OCI-LY7 (cell line): ENCODE measurements around the gene MRPL55. TPM values are rescaled to one million over a fixed set of nuclear protein-coding genes. Genes with fewer than 3 reads are reported as not detected.

Experiments
- BruUV-seq: library from RNA; stranded (reverse); fragments of 400-500 nt; replicated peaks from 2 replicates; lab custom pipeline; 2021; lab: Mats Ljungman, UMichigan
- CTCF ChIA-PET: fragments of 300-600 bp; sonication (Branson Sonifier 250); formaldehyde crosslinking; loops from one replicate; lab custom pipeline; 2022; ENCODE audit warnings: antibody characterized with exemption; ENCODE audit not compliant: unreplicated experiment; lab: Charles Lee
- POLR2A ChIA-PET: fragments of 300-600 bp; sonication (Branson Sonifier 250); formaldehyde crosslinking; loops from one replicate; lab custom pipeline; 2022; ENCODE audit warnings: antibody characterized with exemption; lab: Charles Lee
- DNase-seq: peaks from one replicate; pipeline ENCODE4 v3.0.0-alpha.2; 2015; ENCODE audit warnings: low spot score
- H2AFZ ChIP-seq: fragments of 200-600 bp; sonication (generic), shearing (Covaris generic); 2 replicates; pipeline ENCODE4 v1.6.1; 2014; ENCODE audit warnings: mild to moderate bottlenecking, antibody characterized with exemption, low read length, moderate library complexity
- H3K27ac ChIP-seq: fragments of 200-600 bp; sonication (generic); 2 replicates; pipeline ENCODE4 v1.5.1; 2014; ENCODE audit warnings: mixed run types, low read depth, mild to moderate bottlenecking, moderate library complexity, low read length, inconsistent platforms; ENCODE audit not compliant: poor library complexity, severe bottlenecking
- H3K36me3 ChIP-seq: fragments of 200-600 bp; sonication (generic); 2 replicates; pipeline ENCODE4 v1.6.1; 2014; ENCODE audit warnings: mild to moderate bottlenecking, antibody characterized with exemption, low read length, moderate library complexity, mixed read lengths; ENCODE audit not compliant: insufficient read depth
- H3K4me1 ChIP-seq: fragments of 200-600 bp; sonication (generic); 2 replicates; pipeline ENCODE4 v1.5.1; 2014; ENCODE audit warnings: mild to moderate bottlenecking, low read length; ENCODE audit not compliant: insufficient read depth, poor library complexity, severe bottlenecking
- H3K4me2 ChIP-seq: fragments of 200-600 bp; sonication (generic); 2 replicates; pipeline ENCODE4 v1.6.1; 2014; ENCODE audit warnings: mild to moderate bottlenecking, low read length
- H3K4me3 ChIP-seq: fragments of 200-600 bp; sonication (generic); 2 replicates; pipeline ENCODE4 v1.5.1; 2014; ENCODE audit warnings: mild to moderate bottlenecking, low read depth, low read length; ENCODE audit not compliant: poor library complexity, severe bottlenecking
- H3K79me2 ChIP-seq: fragments of 200-600 bp; sonication (generic); 2 replicates; pipeline ENCODE4 v1.6.1; 2016; ENCODE audit warnings: low read depth, mild to moderate bottlenecking, low read length, moderate library complexity, mixed read lengths; ENCODE audit not compliant: insufficient read depth
- H3K9me2 ChIP-seq: fragments of 200-600 bp; sonication (generic); 2 replicates; pipeline ENCODE4 v1.6.1; 2016; ENCODE audit warnings: mild to moderate bottlenecking, low read length, mixed read lengths; ENCODE audit not compliant: insufficient read depth
- H3K9me3 ChIP-seq: fragments of 200-600 bp; sonication (generic); 2 replicates; pipeline ENCODE4 v1.6.1; 2014; ENCODE audit warnings: mild to moderate bottlenecking, mixed run types, low read length, mixed read lengths
- H4K20me1 ChIP-seq: fragments of 200-600 bp; sonication (generic); 2 replicates; pipeline ENCODE4 v1.6.1; 2014; ENCODE audit warnings: mild to moderate bottlenecking, antibody characterized with exemption, low read length, moderate library complexity, mixed read lengths; ENCODE audit not compliant: insufficient read depth
- CTCF ChIP-seq: fragments of 200-600 bp; sonication (generic); conservative IDR thresholded peaks from 2 replicates; pipeline ENCODE4 v1.5.1; 2014; ENCODE audit warnings: mild to moderate bottlenecking, antibody characterized with exemption, low read length, moderate library complexity, mixed read lengths
- EZH2phosphoT487 ChIP-seq: fragments of 200-600 bp; sonication (generic); IDR thresholded peaks from 2 replicates; pipeline ENCODE4 v1.6.1; 2018; ENCODE audit warnings: low read depth, borderline replicate concordance, mild to moderate bottlenecking, mixed run types, antibody characterized with exemption, low read length, moderate library complexity, mixed read lengths
- intact Hi-C: fragments of 100-400 bp; cut with micrococcal nuclease; formaldehyde crosslinking; loops from one replicate; pipeline ENCODE4 v1.10.0; 2022; ENCODE audit not compliant: unreplicated experiment
- total RNA-seq, 2 experiments: library from RNA; depleted of rRNA in 1 of 2; stranded (reverse); fragments of >200 nt in 1 of 2; shearing (Covaris generic) in 1 of 2; gene quantifications; 2 replicates each; pipeline ENCODE4 v1.2.3, GENCODE V29; 2014 to 2022

Gene MRPL55
- total RNA-seq, 2 experiments from 2014 or later: 50.0 to 92.8 TPM

- H3K79me2 ChIP-seq: no peaks in the 10 kb centered on the region
- CTCF ChIA-PET: no interaction called here
- TF ChIP-seq EZH2phosphoT487: no peak
- no peak overlapping the region for H2AFZ ChIP-seq
- no peaks in the 10 kb centered on the region for H3K9me2 ChIP-seq
- POLR2A ChIA-PET: no interaction called here
- no peaks in the 10 kb centered on the region for H3K36me3 ChIP-seq
- no TSS peak for BruUV-seq
- peaks cover 33% of the 10 kb centered on the region for H3K9me3 ChIP-seq
- peaks cover 8% of the 10 kb centered on the region for H3K4me1 ChIP-seq
- no peak overlapping the region for H3K27ac ChIP-seq
- intact Hi-C loops: no loop called here
- peak; percentile 57 for DNase-seq
- H3K4me2 ChIP-seq: no peak overlapping the region
- no peak overlapping the region for H3K4me3 ChIP-seq
- H4K20me1 ChIP-seq: no peaks in the 10 kb centered on the region
These were observed 8.9 kb upstream of the MRPL55 start for GRCh38 chr1:228118040-228118439.

GRCh38 chr1:228117335-228117734 lies 8.2 kb upstream of the MRPL55 start:
- POLR2A ChIA-PET: no interaction called here
- H3K4me2 ChIP-seq: no peak overlapping the region
- no TSS peak for BruUV-seq
- H4K20me1 ChIP-seq: no peaks in the 10 kb centered on the region
- CTCF ChIA-PET: no interaction called here
- TF ChIP-seq CTCF: no peak
- TF ChIP-seq EZH2phosphoT487: no peak
- no peaks in the 10 kb centered on the region for H3K36me3 ChIP-seq
- DNase-seq: no peak
- H3K4me3 ChIP-seq: no peak overlapping the region
- peaks cover 33% of the 10 kb centered on the region for H3K9me3 ChIP-seq
- intact Hi-C loops: no loop called here
- no peak overlapping the region for H3K27ac ChIP-seq
- H3K9me2 ChIP-seq: no peaks in the 10 kb centered on the region
- H2AFZ ChIP-seq: no peak overlapping the region
- H3K79me2 ChIP-seq: no peaks in the 10 kb centered on the region
- H3K4me1 ChIP-seq: peaks cover 8% of the 10 kb centered on the region

GRCh38 chr1:228114827-228115226 lies 5.7 kb upstream of the MRPL55 start:
- Histone ChIP-seq H2AFZ (no peak overlapping the region), H3K4me1 (peaks cover 4% of the 10 kb centered on the region), H3K27ac (no peak overlapping the region), H3K4me3 (no peak overlapping the region), H3K79me2 (no peaks in the 10 kb centered on the region), H4K20me1 (no peaks in the 10 kb centered on the region), H3K4me2 (no peak overlapping the region), H3K9me3 (peaks cover 24% of the 10 kb centered on the region), H3K9me2 (no peaks in the 10 kb centered on the region), H3K36me3 (no peaks in the 10 kb centered on the region)
- intact Hi-C loops: no loop called here
- BruUV-seq: no TSS peak
- DNase-seq: no peak
- TF ChIP-seq CTCF (no peak), EZH2phosphoT487 (no peak)
- ChIA-PET POLR2A (interaction anchor here (1.4 kb wide), 1 partner anchor 11 kb away, joined by 3 read pairs; no protein-coding TSS in a partner anchor), CTCF (no interaction called here)
